NCI-H2227 treated with DMSO at 0.1 percent for 48 hours (cell line): ENCODE data around the gene MRPL23.

Source experiments
- DNase-seq: peaks from one replicate; lab custom pipeline; 2025; lab: John Stamatoyannopoulos, UW

Gene MRPL23

DNA sequence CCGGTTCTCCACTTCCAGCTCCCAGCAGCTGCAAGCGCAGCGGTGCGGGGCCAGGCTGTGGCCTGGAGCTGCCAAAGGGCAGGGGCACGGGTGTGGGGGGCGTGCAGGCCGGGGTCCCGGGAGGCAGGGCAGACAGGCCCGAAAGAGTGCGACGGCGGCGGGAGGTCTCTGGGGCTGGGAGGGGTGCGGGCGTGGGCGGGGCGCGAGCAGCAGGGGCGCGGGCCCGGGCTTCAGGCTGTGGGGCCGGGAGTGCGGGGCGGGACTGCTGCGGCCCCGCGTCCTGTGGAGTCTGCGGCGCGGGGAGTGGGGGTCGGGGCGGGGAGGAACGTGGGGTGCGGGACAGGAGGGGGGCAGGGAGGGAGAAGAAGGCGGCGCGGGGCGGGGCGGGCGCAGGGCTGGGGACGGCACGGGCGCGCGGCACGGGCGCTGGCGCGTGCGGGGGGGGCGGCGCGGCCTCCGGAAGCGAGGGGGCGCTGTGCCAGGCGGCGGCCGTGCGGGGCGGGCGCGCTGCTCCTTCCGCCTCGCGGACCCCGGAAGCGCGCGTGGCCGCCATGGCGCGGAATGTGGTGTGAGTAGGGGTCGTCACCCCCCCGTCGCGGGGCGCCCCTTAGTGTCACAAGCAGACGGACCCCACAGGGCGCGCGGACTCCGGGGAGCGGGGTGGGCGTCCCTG lies at the start of gene MRPL23:
Gene MRPL23 (plus strand): TSS at position 521 of the 673 bp plus-strand sequence. CDS start 31 bp downstream, at position 552.
- DNase-seq = no peak

DNA sequence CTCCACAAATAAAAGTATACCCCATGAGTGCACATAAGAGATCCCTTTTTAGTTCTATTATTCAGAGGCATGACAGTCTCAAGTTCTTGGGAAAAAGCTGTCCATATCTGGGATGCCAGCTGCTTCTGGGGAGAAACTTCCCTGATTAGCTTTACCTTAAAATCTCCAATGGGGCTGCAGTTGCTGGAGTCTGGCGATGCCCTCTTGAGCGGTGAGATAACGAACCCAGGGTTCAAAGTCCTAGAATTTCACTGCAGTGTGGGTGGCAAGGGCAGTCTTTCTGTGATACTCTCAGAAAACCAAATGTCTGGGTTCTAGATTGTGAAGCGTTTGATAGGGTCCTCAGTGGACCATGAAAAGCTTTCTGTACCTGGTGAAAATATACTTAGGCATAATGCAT lies 48.0 kb upstream of the MRPL23 start:
- no peak for DNase-seq

DNA sequence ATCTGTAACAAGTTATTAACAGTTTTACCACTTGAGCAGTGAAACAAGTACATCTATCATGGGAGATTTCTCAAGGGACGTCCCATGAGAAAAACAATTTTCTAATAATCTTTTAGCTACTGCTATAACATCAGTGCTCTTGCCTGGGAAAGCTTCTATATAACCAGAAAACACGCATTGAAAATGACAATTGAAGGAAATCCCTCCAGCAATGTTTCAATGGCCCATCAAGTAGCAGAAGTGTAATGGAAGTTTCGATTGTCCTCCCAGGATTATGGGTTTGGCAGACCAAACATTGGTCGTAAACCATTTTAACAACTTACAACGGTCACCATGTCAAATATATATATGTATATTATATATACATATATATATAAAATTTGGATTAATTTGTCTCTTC lies 47.4 kb upstream of the MRPL23 start:
- no peak for DNase-seq

DNA sequence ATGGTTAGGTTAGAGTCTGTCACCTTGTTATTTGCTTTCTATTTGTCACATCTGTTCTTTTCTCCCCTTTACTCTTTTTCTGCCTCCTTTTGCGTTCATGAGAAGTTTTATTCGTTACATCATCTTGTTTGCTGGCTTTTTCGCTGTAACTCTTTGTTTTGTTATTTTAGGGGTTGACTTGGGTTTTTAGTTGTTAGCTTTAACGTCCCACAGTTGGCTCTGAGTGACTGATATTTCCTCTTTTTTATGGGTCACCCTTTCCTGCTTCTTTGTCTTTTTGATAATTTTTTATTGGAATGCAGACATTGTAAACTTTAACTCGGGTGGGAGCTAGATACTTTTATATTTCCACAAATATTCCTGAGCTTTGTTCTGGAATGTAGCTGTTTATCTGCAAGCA lies 41.0 kb upstream of the MRPL23 start:
- DNase-seq = no peak

DNA sequence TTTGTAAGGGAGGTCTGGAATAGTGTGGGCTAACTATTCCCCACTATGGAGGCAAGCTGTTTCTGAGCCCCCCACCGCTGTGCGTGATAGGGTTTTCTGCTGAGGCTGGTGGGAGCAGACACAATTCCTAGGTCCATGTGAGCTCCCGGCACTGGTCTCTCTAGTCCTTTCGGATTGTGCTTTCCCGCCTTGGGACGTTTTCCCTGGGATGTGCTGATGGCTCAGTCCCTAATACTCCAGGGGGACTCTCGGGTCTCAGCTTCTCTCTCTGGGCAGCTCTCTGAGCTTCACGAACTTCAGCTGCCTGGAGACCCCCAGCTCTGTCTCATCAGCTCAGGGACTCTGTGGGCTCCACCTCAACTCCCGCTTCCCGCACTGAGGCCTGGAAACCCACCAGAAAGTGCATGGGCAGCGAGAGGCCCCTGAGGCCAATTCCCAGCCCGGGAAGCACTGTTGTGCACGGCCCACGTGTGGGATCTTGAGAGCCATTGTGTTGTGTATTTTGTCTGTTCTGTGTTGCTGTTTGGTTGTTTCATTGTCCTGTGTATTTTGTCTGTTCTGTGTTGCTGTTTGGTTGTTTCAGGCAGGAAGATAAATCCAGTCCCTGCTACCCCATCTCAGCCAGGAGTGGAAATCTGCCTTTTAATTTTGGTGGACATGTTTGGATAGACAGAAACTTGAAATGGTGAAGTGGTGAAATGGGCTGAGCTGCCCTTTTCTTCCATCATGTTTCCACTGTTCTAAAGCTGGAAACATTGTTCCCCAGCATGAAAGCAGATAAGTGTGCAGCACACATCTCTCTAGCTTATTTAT lies 40.3 kb upstream of the MRPL23 start:
- DNase-seq = no peak

DNA sequence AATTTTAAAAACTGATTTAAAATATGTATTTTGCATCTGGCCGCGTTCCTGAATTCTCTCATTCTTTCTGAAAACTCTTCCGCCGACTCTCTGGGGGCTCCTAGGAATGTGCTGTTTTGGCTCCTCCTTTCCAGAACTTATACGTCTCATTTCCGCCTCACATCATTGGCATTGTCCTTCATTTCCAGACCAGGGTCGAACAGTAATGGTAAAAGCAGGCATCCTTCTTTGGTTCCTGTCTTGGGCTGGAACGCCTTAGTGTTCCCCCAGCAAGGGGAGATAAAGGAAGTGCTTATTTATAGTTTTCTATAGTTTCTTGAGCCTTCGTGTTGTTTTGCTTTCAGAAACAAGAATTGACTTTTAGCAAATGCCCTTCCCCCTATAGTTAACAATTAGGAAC lies 38.5 kb upstream of the MRPL23 start:
- DNase-seq = no peak

DNA sequence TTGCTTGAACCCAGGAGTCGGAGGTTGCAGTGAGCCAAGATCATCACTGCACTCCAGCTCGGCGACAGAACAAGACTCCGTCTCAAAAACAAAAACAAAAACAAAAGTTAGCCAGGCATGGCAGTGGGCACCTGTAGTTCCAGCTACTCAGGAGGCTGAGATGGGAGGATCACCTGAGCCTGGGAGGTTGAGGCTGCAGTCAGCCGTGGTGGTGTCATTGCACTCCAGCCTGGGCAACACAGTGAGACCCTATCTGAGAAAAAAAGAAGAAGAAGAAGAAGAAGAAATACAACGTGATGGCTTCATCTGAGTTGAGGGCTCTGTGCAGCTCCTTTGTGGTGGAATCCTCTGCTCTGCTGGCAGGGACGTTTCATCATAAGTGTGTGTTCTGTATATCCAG lies 37.6 kb upstream of the MRPL23 start:
- no peak for DNase-seq

DNA sequence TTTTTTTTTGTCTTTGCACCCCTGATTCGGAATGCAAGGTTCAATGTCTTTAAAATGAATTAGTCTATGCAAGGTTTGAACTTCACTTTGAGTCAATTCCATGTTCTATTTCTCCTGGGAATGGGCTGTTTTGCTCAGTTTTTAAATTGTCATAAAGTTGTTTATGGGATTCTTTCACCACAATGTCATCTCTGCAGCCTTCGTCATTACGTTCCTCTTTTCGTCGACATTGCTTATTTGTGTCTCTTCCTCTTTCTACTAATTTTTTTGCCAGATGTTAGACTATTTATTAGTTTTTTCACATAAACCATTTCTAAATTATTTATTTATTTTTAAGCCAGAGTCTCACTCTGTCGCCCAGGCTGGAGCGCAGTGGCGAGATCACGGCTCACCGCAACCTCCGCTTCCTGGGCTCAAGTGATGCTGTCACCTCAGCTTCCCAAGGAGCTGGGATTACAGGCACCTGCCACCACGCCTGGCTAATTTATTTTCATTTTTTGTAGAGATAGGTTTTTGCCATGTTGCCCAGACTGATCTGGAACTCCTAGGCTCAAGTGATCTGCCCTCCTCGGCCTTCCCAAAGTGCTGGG lies 34.7 kb upstream of the MRPL23 start:
- no peak for DNase-seq

DNA sequence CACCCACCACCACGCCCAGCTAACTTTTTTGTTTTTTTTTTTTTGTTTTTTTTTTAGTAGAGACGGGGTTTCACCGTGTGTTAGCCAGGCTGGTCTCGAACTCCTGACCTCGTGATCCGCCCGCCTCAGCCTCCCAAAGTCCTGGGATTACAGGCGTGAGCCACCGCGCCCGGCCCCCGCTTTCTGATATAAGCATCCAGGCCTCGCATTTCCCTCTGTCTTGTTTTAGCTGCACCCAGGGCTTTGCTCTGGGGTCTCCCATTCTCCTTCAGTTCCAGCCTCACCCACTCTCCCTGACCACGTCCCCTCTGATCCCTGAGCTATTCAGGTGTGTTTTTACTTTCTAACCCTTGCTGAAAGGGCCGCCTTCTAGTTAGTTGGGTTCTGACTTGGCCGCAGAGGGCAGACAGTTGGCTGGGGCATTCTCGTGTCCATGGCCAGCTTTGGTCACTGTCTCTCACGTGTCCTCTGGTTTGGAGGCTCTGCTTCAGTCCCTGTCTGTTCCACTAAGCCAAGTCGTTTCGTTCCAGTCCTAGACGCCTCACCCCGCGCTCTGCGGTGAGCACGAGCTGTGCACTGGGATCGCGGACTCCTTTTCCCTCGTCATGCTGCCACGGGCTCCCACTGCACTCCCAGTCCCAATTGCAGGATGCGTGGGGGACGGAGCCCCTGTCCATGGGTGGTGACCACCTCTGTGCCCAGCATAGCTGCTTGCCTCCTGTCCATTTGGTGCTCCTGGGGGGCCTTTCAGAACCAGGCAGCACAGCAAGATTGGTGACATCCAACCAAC lies 33.7 kb upstream of the MRPL23 start:
- DNase-seq = no peak

DNA sequence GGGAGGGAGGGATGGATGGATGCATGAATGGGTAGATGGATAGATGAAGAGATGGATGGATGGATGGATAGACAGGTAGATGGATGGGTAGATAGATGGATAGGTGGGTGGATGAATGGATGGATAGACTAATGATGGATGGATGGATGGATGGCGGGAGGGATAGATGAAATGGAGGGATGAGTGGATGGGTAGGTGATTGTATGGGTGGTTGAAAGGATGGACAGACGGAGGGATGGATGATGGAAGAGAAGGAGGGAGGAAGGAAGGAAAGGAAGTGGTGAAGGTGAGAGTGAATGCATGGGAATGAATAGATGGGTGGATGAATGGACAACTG lies 31.4 kb upstream of the MRPL23 start:
- DNase-seq = no peak

DNA sequence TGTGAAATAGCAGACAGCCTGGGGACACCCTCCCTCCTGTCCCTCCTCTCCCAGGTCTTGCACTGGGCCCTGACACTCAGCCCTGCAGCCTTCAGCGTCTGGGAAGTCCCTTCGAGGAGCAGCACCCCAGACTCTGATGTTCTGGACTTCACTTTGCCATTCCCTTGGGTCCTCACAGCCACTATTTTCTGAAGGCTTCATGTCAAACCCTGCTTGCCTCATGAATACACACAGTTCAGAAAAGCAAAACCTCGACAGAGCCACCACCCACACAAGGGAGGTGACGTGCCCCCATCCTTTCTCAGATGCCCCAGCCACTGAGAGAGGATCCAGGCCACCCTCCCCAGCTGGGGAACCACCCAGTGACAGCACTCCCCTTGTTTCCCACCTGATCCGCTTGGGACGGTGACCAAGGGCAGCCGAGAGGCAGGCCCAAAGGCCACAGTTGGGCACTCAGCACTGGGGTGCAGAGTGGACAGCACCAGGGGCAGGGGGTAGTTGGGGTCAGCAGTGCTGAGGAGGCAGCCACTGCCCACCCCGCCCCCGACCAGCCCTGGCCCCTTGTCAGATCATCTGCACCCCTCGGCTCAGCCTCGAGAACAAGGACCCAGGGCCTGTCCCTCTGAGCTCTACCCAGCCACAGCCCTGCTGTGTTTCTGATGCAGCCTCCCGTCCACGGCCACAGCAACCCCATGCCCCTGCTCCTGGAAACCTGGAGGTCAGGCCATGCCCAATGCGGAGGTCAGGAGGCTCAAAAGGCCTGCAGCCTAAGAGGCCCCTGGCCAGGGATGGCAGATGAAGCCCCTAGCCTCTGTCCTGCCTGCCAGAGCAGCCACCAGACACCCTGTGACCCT lies 30.8 kb upstream of the MRPL23 start:
- no peak for DNase-seq

DNA sequence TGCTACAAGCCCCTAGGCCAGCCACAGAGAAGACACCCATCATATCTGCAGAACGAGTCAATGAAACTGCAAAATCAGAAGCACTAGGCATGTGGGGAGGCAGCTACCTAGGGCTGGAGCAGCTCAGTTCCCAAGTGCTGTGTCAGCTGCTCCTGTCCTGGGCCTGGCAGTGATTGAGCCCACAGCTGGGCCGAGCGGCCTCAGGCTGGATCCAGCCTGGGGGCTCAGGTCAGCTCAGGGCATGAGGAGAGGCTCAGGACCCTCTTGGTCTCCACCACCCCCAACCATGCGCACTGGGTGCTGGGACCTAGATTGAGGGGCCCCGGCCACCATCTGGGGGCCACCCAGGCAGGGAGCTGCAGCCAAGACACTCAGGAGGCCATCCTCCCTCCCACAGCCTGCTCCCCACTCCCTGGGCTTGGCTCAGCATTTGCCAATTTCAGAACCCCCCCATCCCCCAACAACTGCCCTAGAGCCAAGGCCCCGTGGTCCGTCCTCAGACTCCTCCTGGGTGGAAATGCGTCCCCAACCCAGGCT lies 30.1 kb upstream of the MRPL23 start:
- no peak for DNase-seq

DNA sequence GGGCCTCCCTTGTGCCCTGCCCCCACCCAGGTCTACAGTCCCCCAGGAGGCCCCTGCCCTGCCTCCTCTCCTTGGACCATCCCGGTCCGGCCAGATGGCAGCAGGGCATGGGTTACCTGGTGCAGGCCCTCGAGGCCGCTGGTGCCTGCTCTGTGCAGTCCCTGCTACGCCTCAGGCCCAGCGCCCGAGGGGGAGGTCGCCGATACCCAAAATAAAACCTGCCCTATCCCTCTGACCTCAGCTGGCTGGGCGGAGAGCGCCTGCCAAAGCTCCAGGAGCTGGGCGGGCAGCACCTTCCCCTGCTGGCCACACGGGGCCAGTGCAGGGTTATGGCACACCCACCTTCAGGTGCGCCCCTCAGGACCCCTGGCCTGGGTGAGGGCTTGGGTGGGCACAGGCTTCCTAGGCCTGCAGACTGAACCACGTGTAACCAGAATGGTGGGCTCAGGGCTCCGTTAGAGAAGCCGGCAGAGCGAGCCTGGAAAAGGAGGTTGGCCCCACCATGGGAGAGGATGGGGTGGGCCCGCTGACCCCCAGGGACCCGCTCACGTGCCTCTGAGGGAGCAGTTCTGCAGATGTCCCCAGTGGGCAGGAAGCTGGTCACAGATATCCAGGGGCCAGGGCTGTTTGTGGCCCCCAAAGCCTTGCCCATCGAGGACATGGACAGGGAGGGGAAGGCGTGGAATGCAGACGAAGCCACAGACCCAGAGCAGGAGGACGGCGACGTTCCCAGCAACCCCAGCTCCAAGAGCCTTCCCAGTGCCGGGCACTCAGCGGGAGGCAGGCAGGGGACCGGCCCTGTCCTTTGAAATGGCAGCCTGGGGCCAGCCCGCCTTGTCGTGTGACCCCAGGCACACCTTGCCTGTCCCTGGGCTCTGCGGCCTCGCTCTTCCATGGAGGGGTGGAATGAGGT lies 29.4 kb upstream of the MRPL23 start:
- no peak for DNase-seq

DNA sequence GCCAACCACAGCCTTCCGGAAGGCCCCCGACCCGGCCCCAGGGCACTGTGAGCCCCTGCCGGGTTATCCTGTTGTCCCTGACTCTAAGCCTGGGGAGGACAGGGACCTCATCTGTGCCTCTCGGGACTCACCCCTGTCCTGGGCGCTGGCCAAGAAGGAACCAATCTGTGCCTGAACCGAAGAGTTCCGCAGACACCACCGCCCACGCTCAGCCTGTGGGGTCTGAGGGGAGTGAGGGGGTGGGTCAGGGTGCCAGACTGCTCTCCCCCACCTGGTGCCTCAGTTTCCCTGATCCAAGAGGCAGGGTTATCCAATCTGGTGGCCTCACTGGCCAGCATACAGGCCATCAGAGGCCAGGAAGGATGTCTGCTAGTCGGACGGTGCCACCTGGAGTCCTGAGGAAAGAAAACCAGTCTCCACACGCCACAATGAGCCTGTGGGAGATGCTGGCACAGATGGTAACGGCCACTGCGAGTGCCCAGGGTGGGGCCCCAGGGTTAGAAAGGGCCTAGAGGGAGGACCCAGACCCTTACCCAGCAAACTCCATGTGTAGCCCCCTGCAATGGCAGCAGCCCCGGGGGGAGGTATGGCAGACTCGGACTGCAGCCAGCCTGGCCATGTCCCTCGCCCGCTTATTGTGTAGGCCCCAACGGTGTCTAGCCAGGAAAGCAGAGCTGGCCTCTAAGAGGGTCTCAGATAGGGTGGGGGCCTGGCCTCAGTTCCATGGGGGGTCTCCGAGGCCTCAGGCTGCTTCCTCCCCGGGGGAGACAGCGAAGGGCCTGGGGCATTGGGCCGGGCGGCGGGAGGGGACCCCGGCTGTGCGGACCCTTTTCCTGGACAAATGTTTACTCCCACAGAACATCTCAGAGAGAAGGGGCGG lies 28.5 kb upstream of the MRPL23 start:
- no peak for DNase-seq

DNA sequence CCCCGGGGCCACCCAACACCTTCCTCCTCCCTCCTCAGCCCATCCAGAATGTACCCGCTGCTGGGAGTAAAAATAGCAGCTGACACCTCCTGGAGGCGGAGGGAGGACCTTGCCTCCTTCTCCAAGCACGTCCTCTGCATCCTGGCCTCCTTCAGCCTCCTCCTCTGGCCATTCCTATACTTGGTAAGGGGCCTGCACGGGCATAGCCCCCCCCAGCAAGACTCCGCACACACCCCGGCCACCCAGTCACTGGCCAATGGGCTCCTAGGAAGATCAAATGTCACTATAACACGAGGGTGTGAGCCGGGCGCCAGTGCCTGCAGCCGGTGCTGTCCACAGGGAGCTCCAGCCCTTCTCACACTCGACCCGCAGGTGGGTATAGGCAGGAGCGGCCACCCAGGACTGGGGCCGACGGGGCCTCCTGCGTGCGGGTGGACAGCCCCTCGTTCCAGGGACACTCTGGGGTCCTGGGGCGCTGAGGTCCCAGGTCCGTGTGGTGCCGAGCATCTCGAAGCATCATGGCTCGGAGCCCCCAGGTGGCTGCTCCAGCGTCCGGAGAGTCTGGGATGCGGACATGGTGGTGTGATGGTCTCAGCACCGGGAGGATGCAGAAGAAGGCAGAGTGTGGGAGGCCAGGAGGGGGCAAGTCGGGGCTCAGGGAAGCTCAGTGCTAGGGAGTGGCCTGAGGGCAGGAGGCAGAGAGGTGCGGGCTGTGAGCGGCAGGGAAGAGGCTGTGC lies 27.6 kb upstream of the MRPL23 start, which contains the start of gene TNNT3:
Gene TNNT3 (plus strand): TSS at position 313 of the 737 bp plus-strand sequence. CDS start 3,172 bp downstream, outside the sequence.
- no peak for DNase-seq

DNA sequence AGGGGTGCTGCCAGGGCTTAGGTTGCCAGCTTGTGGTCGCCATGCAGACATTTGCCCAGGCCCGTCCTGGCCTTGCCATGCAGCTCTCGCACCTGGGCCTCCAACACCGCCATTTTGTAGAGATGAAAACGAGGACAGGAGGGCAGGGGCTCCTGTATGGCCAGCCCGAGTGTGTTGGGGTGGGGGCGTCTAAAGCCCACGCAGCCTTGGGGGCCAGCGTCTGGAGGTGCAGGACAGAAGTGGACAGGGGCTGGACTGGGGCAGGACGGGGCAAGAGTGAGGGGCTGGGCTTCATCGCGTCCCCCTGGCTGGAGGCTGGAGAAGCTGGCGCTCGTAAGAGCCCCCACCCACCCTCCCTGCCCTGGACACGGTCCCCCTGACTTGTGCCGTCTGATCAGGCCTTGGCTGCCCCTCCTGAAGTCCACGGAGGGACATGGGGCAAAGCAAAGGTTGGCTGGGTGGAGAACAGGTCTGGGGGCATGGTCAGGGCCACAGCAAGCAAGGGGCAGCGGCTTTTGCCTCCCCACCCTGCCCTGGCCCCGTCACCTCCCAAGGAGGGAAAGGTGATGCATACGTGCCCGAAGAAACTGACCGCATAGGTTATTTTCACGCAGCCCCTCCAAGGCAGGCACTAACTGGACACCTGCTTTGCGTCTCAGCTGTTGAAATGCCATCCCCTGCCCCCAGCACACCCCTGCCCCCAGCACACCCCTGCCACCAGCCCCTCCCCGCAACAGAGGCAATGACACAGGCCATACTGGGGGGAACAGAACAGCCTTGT lies 26.8 kb upstream of the MRPL23 start:
- no peak for DNase-seq

DNA sequence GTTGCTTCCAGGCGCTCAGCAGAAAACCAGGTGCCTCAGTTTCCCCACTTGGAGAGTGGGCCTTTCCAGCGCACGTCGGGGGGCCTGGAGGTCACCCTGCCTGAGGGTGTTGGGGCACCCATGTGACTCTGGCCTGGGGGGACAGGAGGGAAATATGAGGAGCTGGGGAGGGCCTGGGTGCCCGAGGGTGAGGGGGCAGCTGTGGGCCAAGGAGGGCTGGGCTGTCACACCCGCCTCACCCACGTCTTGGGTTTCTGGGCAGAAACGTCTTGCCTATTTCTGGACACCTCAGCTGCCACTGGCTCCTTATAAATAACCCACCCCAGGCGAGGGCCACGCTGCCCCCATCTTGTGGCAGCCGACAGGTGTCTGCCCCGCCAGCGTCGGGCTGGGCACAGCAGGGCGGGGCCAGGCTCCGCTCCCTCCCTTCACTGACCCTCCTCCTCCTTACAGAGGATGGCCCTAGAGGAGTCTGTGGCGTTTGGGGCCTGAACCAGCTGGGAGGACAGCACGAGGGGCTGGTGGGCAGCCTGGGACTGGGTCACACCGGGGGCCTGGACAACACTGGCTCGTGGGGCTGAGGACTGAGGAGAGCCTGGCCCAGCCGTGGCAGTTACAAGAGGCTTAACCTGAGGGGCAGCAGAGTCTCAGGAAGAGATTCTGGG lies 26.1 kb upstream of the MRPL23 start:
- DNase-seq = no peak
